K562 (cell line): ENCODE results near the gene AHSG.

Experiments
- CTCF ChIP-seq, 3 experiments: IDR thresholded peaks in 2 of 3; conservative IDR thresholded peaks in 1 of 3; 2 replicates each; pipeline ENCODE4 v1.5.1; 2011 to 2012; ENCODE audit warnings: low read length in 3 of 3, mild to moderate bottlenecking in 3 of 3, control low read depth in 2 of 3, improper control_type of control experiment in 1 of 3, inconsistent platforms in 1 of 3, low read depth in 1 of 3, mixed read lengths in 1 of 3, moderate library complexity in 1 of 3; ENCODE audit not compliant: insufficient read depth in 2 of 3
- EP300 ChIP-seq: IDR thresholded peaks from 2 replicates; pipeline ENCODE4 v1.6.1; 2012; ENCODE audit warnings: low read length, improper control_type of control experiment

GRCh38 chr3:186648851-186649250, 36.0 kb downstream of the AHSG start:
- TF ChIP-seq CTCF (IDR thresholded peaks at IDR 0.05 in 2 of 3, conservative IDR thresholded peaks at IDR 0.05 in 1 of 3; ENCODE audit: insufficient read depth in 2 of 3, low read depth in 1 of 3, low read length in 3 of 3) (no peak), EP300 (no peak)
